Activated naive CD4-positive, alpha-beta T cell treated with anti-CD3 and anti-CD28 coated beads, Interleukin-2, amount 50 U/mL, for 16 hours (primary cell): Measurements from ENCODE around the gene CNOT8.
"Not testable (repeated sequence)": the region's sequence is repeated elsewhere in the genome, so short reads cannot be mapped to it uniquely, and the experiment has no call there.

ENCODE experiments used
- DNase-seq: peaks from one replicate; pipeline ENCODE4 v3.0.0-alpha.2; 2020

The CNOT8 gene

GRCh38 chr5:154868702-154869101 lies 10.3 kb downstream of the CNOT8 start:
- no peak for DNase-seq

DNA sequence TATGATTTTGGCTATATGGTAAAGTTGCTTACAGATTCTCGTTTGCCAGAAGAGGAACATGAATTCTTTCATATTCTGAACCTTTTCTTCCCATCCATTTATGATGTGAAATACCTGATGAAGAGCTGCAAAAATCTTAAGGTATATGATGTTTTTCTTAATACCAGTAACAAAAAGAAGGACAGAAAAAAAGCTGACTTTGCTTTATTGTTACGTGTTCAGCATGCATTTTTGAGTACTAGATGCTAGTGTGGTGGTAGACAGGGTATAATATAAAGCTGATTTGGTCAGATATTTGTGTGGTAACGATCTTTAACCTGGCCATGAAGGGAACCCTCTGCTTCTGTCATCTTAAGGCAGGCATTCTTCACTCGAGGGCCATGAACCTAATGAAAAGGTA lies 13.3 kb downstream of the CNOT8 start:
- no peak for DNase-seq

DNA sequence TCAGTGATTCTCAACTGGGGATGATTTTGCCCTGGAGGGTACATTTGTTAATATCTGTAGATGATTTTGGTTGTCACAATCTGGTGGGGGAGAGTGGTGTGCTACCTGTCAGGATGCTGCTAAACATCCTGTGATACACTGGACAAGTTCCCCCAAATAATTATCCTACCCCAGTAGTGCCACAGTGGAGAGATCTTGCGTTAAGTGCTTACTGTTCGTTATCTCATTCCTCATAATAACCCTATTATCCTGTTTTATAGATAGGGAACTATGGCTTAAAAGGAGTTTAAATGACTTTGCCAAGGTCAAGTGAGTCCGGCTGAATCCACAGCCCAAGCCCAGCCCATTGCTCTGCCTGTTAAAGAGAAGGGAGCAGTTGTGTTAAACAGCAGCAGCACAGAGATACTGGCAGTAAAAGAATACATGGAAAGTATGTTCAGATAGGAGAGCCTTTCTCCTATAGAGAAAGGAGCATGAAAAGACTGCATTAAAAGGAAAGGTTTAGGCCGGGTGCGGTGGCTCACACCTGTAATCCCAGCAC lies 15.4 kb downstream of the CNOT8 start:
- no peak for DNase-seq

- no peak for DNase-seq
Measured at GRCh38 chr5:154878642-154879335, 20.4 kb downstream of the CNOT8 start.

DNA sequence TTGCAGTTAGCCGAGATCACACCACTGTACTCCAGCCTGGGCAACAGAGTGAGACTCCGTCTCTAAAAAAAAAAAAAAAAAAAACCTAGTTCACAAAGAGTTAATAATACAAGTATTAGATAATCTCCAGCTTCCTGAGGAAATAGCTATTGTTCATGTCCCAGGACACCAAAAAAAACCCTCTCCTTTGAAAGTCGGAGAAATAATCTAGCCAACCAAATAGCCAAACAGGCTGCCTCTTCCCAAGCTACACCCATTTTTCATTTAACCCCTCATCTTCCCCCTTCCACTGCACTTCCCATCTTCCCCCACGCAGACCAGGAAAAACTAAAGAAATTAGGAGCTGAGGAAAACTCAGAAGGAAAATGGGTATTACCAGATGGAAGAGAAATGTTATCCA lies 23.6 kb downstream of the CNOT8 start:
- DNase-seq, result no peak

DNA sequence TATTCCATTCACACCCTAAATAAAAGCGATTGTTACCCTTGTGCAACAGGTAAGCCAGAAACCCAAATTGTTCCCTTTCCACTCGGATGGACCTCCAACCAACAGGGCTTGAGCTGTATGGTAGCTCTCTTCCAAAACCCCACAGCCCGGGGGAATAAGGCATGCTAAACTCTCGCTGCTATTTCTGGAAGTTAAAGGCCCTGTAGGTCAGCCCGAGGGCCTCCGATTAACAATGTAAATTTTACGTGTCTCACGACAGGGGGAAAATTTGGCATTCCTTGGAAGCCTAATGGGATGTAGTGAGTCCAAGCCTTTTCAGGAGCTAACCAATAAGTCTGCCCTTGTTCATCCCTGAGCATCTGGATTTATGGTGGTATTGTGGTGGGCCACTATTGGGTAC lies 26.0 kb downstream of the CNOT8 start:
- DNase-seq, result no peak

DNA sequence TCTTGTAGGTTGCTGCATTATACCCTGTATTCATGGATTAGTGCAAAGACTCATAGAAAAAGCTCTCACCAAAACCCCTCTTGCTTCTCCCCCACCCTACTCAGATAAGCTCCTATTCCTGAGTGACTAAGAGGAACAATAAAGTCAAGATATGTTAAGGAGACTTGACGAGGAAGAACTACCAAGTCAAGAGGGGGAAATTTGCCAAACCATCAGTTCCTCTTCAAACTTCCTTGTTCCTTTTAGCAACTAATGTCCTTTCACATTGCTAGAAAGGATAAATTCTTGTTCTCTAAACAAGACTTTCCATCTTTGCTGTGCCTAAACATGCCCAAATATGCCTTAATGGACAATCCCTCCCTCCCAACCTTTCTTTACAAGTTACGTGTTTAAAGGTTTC lies 27.0 kb downstream of the CNOT8 start:
- DNase-seq, result no peak

DNA sequence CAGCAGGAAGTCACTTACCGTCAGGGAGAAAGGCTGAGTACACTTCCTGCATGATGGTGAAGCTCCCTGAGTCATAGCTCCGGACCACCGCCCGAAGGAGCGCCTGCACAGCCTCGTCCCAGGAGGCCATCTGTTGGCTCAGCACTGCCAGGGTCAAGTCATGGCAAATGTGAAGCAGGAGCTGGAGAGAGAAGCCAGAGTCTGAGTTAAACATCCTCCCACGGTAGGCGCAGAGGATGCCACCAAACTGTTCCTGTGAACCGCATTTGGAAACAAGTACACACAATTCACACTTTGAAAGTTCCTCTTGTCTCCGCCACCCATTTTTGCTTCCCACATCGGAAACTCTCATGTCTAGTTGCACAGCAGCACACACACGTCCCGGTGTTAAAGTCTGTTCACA lies 33.9 kb downstream of the CNOT8 start:
- DNase-seq, result no peak

- DNase-seq, result no peak
Measured at GRCh38 chr5:154893381-154893780, 35.0 kb downstream of the CNOT8 start.

DNA sequence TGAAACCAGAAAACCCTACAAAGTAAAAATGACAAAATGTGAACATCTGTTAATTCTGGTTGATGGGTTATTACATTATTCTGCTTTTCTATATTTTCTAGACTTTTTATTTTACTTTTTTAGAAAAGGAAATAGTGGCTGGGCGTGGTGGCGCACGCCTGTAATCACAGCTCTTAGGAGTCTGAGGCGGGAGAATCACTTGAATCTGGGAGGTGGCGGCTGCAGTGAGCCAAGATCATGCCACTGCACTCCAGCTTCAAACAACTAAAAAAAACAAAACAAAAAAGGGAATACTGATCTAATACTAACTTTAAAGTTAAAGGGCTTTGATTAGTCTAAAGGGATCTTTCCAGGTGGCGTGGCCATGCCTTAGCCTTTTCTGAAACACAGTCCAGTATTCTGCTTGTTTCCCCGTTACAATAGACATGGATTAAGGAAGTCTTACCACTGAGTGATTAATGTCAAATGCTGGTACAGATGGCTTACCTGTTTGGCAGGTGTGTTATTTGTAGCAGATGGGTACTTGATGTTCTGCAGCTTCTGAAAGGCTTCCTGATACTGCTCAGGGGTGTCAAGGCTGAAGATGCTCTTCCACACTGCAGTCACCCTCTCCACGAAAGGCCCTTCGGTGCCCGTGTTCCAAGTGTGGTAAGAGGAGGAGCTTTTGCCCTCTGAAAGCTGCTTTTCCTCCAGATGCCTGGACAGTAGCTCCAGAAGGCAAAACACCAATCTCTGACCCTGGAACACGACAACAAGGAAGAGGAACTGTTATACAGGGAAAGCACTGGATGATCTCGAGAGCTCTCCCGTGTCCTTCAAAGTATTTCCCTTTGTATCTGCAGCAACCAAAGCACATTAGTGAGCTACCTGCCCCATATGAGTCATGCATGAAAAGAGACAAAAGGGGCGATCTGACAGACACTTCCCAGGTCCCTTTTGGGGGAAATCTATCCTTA lies 37.5 kb downstream of the CNOT8 start:
- no peak for DNase-seq

GRCh38 chr5:154896562-154897165 lies 38.2 kb downstream of the CNOT8 start:
- DNase-seq, result no peak

GRCh38 chr5:154898210-154898609 lies 39.8 kb downstream of the CNOT8 start:
- no peak for DNase-seq

- no peak for DNase-seq
Measured at GRCh38 chr5:154899151-154899816, 40.9 kb downstream of the CNOT8 start.

- DNase-seq, result no peak
Measured at GRCh38 chr5:154900066-154900465, 41.6 kb downstream of the CNOT8 start.

DNA sequence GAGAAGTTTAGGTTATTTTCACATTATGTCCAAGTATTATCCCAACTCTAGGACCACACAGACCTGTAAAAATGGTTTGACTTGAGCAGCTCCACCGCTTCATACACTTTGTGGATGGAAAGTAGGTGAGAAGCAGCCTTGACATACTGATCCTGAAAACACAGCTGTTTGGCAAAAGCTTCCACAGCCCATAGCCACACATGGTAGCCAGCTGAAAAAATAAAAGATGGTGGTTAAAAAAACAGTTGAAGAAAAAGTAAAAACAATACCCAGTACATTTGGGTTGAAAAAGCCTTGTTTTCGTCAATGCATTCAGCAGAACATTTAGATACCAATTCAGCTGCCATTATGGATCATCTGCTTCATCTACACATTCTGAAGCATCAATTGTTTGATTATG lies 42.8 kb downstream of the CNOT8 start:
- no peak for DNase-seq

GRCh38 chr5:154901913-154902312 lies 43.5 kb downstream of the CNOT8 start:
- DNase-seq, result no peak

- DNase-seq, result not testable (repeated sequence)
Measured at GRCh38 chr5:154905601-154906000, 47.2 kb downstream of the CNOT8 start.

DNA sequence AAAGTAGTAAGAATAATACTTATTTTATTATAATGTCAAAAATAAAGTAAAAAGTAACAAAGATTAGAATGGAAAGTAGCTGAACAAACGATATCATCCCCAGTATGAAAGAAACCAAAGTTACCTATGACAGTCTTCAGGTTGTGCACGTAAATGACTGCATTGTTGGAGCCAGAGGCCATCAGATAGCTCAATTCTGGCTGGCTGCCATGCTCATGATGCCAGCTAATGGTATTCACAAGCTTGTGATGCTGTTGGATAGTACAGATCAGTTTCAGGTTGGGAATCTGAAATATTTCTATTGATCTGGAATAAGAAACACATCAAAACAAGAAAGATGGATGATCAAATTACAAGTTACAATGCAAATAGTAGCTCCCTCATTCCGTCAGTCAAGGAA lies 58.4 kb downstream of the CNOT8 start:
- DNase-seq, result no peak

DNA sequence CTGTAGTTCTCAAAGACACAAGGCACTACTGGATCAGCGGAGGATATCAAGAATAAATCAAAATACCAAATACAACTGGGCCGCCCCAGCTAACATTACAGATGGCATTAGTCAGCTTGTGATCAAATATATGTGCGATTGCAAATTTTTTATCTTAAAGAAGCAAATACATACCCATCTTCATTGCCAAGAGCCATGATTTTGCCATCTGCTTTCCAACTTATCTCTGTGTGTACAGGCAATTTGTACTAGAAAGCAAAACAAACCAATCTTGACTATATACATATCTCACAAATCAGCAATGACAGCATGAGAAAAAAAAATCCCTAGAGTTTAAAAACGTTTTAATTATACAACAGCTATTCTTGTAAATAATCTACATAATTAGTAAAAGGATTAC lies 59.3 kb downstream of the CNOT8 start:
- no peak for DNase-seq

- no peak for DNase-seq
Measured at GRCh38 chr5:154923441-154924430, 65.3 kb downstream of the CNOT8 start.
